Stimulated activated naive CD4-positive, alpha-beta T cell (primary cell): ENCODE measurements around the gene L3MBTL2.
"Not testable (repeated sequence)": the region's sequence is repeated elsewhere in the genome, so short reads cannot be mapped to it uniquely, and the experiment has no call there.

Experiments used
- DNase-seq, 6 experiments: peaks; one replicate each; lab custom pipeline; 2025; lab: John Stamatoyannopoulos, UW

The L3MBTL2 gene

DNA sequence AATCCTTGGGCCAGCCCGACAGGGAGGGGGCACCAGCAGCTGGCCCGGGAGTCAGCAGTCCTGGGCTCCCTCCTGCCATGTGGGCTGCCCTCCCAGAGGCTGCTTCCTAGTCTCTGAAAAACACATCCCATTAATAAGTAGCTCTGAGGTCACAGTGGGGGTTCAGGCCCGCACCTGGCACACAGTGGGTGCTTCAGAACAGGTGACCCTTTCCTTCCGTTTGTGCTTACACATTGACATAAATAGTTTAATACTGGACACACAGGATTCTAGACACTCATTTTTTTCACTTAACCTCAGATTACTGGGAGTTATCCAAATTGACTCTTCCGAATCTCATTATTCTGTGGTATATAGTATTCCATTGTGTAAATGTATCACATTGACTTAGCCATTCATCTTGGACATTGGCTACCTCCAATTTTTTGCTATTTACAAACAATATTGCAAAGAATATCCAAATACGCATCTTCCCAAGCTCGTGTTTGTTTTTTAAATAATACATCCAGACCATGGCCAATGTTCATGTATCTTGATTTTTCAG is 36.1 kb downstream of the L3MBTL2 start:
- DNase-seq = no peak

DNA sequence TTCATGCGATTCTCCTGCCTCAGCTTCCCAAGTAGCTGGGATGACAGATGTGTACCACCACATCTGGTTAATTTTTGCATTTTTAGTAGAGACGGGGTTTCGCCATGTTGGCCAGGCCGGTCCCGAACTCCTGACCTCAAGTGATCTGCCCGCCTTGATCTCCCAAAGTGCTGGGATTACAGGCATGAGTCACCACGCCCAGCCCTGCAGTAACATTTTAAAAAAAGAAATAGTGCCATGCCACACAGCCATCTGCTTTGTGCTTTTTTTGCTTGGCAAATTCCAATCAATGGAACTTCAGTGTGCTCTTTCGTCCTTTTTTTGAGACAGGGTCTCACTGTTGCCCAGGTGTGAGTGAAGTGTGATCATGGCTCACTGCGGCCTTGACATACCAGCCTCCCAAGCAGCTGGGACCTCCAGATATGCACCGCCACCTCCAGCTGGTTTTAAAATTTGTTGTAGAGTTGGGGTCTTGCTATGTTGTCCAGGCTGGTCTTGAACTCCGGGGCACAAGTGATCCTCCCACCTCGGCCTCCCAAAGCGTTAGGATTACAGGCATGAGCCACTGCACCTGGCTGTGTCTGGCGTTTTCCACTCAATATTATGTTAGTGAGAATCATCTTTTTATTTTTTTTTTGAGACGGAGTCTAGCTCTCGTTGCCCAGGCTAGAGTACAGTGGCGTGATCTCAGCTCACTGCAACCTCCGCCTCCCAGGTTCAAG is 37.4 kb downstream of the L3MBTL2 start:
- no peak for DNase-seq

DNA sequence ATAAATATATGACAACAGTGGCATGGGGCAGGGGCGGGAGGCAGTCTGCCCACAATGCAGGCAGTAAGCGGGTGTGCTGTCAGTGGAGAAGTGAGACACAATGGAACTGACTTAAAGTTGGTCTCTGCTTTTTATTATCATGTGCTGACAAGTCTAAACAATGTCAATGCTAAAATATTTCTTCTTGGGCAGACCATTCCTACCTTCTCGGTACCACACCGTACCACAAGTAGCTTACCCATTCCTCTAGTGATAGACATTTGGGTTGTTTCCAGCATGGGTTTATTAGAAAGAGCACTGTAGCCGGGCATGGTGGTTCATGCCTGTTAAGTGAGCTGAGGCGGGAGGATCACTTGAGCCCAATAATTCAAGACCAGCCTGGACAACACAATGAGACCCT is 38.2 kb downstream of the L3MBTL2 start:
- DNase-seq = no peak

DNA sequence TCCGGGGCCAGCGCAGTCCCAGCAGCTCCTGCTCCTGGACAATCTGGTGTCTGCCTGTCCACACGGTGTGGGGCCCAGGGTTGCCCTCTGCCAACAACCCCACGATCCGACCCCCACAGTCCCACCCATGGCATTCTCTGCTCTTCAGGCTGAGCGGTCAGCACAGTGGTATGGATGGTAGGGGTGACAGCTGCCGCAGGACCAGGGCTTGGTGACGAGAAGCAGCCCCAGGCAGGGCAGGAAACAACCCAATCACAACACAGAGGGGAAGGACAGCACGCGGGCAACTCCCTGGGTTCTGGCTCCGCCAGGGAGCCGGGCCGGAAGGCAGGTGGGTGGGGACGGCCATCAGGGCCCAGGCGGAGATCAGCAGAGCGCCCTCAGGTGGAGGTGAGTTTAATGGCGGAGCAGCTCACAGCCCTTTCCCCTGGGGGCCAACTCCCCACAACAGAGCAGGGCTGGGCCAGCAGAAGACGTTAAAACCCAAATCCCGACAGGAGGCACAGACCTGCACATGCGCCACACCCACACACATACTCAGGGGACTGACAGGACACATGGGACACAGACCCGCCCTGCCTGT is 40.9 kb downstream of the L3MBTL2 start:
- no peak for DNase-seq

DNA sequence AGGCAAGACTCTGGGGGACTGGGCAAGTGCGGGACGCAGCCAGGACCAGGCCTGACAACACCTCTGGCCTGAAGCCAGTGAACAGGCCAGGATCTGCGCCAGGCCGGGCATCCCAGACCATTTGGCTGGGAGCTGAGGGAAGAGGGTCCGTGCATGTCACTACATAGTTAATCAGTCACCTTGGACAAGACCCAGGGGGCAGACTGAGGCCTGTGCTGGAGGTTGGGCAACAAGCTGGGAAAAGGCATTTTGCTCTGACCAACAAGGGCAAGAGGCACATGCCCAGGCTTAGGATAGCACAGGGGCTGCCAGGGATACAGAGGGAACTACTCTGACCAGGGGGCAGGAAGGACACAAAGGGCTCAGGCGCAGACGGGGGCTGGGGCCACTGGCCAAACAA is 42.6 kb downstream of the L3MBTL2 start:
- no peak for DNase-seq

DNA sequence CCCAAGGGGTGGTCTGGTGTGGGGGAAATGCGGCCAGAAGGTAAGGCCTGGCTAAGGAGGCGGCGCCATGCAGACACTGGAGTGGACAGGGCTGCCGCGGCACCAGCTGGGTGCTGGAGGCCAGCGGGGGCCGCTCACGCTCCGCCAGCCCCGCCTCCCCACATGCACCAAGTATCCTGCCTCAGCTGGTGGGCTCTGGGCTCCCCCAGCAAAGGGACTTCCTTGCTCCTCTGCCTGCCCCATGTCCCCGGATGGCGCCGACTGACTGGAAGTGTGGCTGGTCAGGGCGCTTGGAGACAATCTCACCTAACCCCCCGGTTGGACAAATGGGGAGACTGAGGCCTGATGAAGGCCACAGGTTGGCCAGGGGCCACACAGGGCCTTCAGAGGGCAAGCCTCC is 43.2 kb downstream of the L3MBTL2 start:
- DNase-seq = no peak

DNA sequence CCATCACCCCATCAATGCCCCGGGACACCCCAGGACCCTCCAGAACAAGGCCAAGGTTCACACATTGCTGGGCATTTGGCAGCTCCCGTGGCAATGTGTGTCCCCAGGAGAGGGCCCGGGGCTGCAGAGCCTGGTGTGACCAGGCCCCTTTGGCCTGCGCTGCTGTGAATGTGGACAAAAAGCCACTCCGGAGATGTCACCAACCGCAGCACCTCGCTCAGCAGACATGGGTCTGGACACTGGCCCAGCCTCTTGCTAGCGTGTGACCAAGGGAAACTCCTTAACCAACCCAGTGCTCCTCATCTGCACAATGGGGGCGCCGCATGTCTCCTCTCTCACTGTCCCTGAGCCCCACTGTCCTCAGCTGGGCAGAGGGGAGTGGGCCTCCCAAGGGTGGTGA is 43.6 kb downstream of the L3MBTL2 start:
- no peak for DNase-seq

DNA sequence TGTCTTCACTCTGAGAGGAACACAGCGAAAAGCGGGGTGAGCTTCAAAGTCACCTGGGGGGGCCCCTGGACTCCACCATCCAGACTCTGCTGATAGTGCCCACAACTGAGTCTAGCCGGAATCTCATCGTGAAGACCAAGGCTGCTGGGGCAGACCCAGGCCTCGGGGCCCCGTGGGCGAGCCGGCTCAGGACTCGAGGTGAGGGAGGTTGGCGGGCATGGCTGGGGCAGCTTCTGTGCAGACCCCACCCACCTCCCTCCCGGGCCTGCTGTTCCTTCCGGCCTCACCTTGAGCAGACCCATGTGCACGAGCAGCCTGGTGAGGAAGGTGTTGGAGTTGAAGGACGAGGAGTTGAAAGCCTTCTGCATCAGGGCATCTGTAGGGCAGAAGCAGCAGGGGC is 44.3 kb downstream of the L3MBTL2 start:
- DNase-seq = no peak

DNA sequence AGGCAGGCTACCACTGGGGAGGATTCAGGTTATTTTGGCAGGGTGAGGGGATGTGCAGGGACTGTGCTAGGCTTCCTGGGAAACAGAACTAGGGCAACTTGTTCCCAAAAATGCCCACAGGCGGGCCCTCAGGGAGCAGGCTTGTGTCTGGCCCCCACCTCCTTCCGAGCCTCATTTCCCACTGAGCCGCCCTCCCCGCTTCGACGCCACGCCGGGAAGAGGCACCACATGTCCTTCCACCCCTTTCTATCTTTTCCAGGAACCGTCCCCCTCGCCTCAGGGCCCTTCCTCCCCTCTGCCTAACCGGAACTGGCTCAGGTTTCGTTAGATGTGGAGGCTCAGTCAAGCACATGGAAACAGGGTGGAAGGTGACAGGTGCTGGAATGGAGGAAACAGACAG is 45.0 kb downstream of the L3MBTL2 start:
- DNase-seq = no peak

DNA sequence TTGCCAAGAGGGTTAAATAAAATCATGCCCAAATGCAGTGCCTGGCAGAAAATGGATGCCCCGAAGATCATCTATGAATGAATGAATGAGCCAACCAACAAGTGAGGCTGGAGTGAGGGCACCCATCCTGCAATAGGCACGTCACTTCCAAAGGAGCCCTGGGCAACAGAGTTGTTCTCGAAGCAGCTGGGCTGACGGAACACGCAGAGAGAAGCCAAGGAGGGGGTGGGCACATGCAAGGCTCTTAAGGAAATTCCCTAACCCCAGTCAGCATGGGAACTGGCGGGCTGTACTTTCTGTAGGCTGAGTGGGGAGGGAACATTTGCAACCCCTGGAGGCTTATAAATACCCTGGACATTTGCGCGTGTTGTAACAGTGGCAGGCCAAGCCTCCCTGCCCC is 47.3 kb downstream of the L3MBTL2 start:
- DNase-seq = no peak

DNA sequence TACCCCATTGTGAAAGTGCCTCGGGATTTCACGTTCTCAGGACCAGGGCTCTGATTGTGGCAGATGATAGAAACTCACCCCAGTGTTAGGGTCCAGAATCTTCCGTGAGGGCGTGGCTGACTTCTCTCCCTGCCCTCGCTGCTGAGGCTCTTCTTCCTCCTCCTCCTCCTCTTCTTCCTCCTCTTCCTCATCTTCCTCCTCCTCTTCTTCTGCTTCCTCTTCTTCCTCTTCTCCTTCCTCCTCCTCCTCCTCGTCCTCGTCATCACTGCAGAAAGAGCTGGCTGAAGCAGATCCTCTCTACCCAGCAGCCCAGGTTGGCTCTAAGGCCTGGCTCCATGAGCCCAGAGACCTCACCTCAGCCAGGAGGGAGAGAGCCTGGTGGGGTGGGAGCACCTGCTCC is 49.1 kb downstream of the L3MBTL2 start:
- DNase-seq = no peak

DNA sequence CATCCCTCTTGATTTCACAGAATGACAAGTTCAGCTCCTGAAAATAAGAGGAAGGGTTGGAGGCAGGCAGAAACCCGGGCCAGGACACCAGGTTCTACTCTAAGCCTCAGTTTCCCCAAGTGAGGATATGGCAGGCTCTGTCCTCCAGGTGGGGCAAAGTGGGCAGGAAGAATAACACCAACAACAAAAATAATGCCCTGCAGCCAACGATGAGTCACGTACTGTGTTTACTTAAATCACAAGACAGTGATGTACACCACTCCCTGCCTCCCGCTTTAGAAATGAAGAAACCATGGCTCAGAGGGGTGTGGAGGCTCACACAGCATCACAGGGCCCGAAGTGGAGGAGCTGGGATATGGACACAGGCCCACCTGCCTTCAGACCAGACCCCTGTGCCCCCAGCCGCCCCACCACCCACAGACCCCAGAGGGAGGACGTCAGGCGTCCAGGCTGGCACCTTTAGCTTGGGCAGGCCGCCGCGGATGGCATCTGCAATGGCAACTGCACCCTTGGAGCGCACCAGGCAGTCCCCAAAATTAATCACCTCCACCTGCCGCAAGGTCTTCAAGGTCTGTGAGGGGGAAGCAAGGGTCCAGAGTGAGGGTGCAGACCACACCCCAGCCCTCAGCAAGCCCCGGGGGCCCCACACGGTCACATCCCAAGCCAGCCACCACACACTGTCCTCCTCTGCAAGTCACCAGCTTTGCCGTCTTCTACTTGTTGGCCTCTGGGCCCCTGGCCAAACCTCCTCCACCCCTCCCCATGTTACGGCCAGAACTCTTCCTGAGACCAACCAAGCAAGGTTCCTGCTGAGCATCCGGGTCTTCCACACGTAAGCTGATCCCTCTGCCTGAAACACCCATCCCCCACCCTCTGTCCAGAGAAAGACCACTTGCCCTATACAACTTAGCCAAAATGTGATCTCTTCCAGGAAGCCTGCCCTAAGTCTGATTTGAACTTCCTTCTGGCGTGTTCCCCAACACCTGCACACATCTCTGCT is 51.4 kb downstream of the L3MBTL2 start:
- DNase-seq = no peak

DNA sequence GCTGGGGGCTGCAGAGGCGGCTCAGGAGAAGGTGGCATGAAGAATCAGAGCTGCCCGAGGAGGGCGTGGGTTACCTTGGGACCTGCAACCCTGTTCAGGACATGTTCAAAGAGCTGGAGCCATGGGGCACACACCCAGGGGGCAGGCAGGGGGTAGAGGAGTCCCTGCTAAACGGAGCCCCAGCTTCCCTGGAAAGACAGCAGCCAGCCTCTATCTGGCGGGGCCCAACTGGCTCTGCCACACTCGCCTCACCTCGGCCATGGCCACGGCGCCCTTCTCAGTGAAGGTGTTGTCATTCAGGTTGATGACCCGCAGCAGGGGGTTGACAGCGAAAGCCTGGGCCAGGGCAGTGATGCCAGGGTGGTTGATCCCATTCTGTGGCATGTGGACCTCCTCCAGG is 52.6 kb downstream of the L3MBTL2 start:
- no peak for DNase-seq

DNA sequence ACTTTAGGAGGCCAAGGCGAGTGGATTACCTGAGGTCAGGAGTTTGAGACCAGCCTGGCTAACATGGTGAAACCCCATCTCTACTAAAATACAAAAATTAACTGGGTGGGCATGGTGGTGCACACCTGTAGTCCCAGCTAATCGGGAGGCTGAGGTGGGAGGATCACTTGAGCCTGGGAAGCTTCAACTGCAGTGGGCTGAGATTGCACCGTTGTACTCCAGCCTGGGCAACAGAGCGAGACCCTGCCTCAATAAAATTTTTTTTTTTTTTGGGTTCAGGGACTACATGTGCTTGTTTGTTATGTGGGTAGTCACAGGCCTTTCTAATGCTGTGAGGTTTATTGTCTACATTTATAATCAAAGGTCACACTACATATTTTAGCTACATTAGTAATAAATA is 54.6 kb downstream of the L3MBTL2 start:
- not testable (repeated sequence) for DNase-seq

DNA sequence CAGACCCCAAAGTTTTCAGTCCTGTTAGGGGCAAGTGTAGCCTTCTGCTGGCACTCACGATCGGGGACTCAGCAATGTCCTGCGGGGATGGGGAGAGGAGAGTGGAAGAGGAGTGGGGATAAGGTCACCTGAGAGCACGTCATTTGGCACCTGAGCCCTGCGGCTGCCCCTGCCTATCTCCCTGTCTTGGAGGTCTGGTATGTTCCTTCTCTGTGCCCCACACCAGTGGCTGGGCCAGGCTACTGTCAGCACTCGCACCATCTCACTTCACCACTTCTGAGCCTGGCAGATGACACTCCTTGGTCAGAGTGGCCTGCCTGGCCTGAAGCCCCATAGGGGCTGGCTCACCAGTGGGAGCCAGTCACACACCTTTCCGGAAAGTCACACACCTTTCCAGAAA is 55.8 kb downstream of the L3MBTL2 start:
- DNase-seq = no peak

DNA sequence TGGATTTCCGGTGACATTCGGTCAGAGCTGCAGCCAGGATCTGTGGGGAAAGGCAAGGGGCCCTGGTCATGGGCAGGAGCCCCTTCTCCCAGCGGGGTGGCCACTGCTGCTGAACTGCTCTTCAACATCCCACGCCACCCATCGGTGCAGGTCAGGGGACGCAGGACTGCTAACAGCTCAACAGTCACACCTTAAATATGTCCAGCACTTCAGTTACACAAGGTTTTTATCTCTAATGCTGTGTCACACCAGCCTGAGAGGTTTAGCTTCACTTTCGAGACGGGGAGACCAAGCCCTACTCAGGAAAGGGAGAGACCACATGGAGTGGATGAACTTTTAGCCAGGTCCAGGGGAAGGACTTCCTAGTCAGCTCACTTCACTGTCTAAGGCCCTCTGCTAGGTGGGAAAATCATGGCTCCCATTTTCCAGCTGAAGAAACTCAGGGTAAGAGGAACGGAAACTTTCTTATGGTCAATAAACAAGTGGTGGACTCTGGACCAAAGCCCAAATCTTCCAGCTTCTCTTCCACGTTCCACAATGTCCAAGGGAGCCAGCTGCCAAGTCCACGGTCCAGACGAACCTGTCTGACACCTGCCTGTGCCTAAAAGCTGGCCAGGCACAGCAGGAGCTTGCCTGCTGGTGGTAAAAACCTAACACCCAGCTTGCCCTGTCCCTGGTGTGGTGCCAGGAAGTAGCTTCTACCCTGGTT is 56.6 kb downstream of the L3MBTL2 start:
- DNase-seq = no peak

DNA sequence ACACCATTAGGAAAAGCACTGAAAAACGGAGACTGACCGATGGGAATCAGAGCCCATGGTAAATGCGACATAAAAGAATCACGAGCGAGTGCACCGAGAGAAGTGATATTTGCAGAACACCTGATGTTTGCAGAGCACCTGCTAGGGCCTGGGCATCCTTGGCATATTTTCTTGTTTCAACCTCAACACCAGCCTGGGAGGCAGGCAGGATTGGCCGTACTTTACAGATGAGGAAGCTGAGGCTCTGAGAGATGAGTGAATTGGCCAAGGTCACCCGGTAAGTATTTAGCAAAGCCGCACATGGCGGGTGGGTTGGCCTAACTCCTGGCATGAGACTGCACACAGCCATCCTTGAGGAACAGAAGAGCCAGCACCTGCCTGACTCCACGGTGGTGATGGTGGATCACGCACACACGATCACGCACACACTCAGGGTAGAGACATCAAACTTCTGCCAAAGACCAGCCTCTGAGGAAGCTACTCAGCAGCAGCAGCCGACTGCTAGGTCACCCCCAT is 57.2 kb downstream of the L3MBTL2 start:
- DNase-seq = no peak

DNA sequence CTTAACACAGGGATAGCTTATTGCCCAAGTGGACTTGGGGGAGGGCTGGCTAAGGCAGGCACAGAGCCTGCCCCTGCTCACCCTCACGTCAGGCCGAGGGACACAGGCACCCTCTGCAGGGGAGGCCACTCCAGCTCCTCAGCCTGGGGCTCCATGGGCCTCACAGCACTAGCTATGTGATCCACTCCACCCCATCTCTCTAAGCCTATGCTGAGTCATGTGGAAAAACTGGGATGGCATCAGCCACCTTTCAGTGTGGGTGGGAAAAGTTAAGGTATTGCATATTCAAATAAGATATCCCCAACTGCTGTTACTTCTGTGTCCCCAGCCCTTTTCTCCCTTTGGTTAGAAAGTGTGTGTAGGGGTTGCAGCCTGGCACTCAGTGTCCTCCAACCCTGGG is 58.6 kb downstream of the L3MBTL2 start:
- DNase-seq = no peak

DNA sequence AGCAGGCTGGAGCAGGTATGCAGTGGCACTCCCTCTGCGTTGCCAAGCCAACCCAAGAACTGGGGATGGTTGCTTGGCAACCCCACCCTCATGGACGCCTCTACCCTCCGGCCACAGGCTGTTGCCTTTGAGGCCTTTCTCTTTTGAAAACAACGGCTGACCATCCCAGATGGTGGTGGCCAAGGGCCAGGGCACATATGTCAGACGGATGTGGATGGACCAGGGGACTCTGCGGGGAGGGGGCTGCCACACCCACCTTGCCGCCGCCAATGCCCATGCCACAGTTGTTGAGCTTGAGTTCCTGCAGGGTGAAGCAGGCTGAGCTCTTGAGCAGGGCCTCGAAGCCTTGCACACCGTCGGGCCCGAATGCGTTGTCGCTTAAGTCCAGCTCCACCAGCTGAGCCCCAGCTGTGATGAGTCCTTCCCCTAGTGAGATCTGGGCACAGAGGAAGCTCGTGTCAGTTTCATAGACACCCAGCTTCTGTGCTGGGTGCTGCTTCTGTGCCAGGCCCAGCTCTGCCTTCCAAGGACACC is 59.4 kb downstream of the L3MBTL2 start:
- no peak for DNase-seq

DNA sequence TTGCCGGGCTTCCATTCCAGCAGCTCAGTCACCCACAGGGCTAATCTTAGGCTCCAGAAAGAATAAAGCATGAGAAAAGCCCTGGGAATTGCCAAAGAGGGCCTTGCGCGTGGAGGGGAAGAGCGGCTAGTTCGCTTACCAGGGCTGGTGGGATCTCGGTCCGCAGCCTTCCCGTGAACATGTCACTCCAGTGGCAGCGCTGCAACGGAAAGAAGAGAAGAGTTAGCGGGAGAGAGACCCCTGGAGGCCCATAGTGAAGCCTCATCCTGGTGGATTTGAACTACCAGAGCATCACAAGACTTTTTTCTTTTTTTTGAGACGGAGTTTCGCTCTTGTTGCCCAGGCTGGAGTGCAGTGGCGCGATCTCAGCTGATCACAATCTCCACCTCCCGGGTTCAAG is 62.8 kb downstream of the L3MBTL2 start:
- no peak for DNase-seq

DNA sequence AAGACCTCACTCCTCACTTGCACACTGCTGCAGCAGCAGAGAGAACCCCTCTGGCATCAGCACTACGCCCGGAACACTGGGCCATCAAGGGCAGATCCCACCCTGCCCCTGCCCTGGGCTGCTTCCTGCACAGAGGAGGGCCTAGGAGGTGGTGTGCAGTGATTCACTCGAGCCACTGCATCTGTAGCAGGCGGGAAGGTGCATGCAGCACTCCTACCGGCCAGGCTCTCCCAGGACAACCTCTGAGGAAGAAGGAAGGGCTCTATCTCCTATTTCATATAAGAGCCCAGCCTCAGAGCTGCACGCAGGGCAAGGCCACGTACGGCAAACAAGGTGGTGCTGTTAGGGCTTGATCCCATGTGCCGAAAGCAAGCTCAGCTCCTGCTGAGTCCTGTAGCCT is 66.7 kb downstream of the L3MBTL2 start:
- no peak for DNase-seq

DNA sequence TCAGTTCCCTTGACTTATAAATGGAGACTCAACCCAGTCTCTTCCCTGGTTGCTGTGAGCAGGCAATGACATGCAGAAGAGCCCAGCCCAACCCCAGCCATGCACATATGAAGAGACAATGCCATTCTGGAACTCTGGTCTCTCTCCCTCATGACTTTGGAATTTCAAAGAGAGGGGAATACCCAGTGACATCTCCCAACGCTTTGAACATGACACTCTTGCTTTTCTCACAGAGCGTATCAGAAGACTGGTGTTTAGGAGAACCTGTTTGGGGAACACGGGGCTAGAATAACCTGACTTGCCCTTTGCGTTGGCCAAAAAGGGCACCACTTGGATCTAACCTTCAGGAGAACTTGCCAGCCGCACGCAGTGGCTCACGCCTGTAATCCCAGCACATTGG is 68.0 kb downstream of the L3MBTL2 start:
- no peak for DNase-seq
